Lower leg skin (tissue), 4 donors: ENCODE results near the gene RGS7BP. TPM values are rescaled to one million over a fixed set of nuclear protein-coding genes. Genes with fewer than 3 reads are reported as not detected.

Source experiments
- DNase-seq, 2 donors: peaks; one replicate each; pipeline ENCODE4 v3.0.0-alpha.2; 2019; ENCODE audit warnings: low spot score in 2 of 2
- H3K4me3 ChIP-seq: fragments of 200-600 bp; sonication (generic); 2 replicates; pipeline ENCODE4 v1.5.1; 2017; ENCODE audit warnings: mild to moderate bottlenecking, low read depth; ENCODE audit not compliant: poor library complexity, severe bottlenecking
- POLR2A ChIP-seq, 2 donors: fragments of 450-650 bp; IDR thresholded peaks; one replicate each; pipeline ENCODE4 v1.6.1; 2016 to 2017; ENCODE audit warnings: antibody characterized with exemption in 2 of 2, mild to moderate bottlenecking in 1 of 2, moderate library complexity in 1 of 2
- WGBS, 2 donors: methylation state at CpG; one replicate each; pipeline ENCODE4 v1.1.5; 2018; 5-methylcytosine and 5-hydroxymethylcytosine counted together
- intact Hi-C: fragments of 100-400 bp; cut with DNase I; formaldehyde crosslinking; loops from one replicate; pipeline ENCODE4 v1.15.0; 2023; ENCODE audit warnings: low total_unique reads
- total RNA-seq, 4 donors: library from RNA; depleted of rRNA; stranded (reverse); fragments of >200 nt; gene quantifications; one replicate each; pipeline ENCODE4 v1.1.0, GENCODE V29; 2016
- TF ChIP-seq, protein P1 (sequence below), 3 donors: fragments of 450-650 bp; IDR thresholded peaks; one replicate each; pipeline ENCODE4 v1.5.1; 2016; ENCODE audit warnings: antibody characterized with exemption in 3 of 3, mild to moderate bottlenecking in 3 of 3, moderate library complexity in 2 of 3

RGS7BP gene
- 1 to 10 TPM in 1 of 4 donors, under 1 TPM in 1, not detected in 2; 0.08 to 1.7 TPM for total RNA-seq

DNA sequence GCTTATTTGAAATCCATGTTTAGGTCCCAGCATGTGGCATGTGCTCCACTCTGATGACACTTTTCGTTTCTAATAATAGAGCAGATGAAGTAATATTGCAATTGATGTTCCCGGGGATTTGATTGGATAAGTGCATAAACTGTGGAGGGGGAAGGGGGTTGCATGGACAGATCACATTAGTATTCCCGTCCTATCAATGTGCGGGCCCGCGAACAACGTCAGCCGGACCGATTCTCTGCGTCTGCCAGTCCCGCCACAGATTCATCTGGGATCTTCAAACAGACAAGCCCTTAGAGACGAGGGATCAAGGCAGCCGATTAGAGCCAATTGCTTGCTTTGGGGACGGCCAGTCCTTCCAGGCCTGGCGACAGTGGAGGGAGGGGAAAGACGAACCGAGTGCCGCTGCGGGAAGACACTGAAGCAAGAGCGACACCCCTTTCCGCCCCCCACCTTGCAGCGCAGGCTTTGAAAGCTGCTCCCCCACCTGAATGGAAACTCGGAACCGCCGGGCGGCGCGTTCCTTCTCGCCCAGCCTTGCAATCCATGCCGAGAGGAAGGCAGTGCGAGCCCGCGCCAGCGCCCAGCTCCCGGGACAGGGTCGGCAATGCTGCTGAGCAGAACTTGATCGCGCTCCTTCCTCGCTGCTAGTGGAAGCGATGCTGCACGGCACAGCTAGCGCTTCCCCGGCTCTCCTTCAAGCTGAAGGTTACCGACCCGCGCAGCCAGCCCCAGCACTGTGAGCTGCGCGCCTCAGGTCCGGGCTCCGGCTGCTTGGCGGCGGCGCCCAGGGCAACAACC, at the start of gene RGS7BP:
Gene RGS7BP (plus strand): TSS at position 247 of the 798 bp plus-strand sequence. CDS start 610 bp downstream, outside the sequence.
- peak in 1 of 2 donors; percentile 81 for DNase-seq
- H3K4me3 ChIP-seq, result peak within 1 kb of the TSS; percentile 4
- intact Hi-C loops, result no loop called here
- WGBS, 2 donors, result 1 to 2% methylated on average over 11 to 49 of the region's 53 CpGs
- no peak for TF ChIP-seq POLR2A (IDR thresholded peaks at IDR 0.05)
- TF ChIP-seq, protein P1, sequence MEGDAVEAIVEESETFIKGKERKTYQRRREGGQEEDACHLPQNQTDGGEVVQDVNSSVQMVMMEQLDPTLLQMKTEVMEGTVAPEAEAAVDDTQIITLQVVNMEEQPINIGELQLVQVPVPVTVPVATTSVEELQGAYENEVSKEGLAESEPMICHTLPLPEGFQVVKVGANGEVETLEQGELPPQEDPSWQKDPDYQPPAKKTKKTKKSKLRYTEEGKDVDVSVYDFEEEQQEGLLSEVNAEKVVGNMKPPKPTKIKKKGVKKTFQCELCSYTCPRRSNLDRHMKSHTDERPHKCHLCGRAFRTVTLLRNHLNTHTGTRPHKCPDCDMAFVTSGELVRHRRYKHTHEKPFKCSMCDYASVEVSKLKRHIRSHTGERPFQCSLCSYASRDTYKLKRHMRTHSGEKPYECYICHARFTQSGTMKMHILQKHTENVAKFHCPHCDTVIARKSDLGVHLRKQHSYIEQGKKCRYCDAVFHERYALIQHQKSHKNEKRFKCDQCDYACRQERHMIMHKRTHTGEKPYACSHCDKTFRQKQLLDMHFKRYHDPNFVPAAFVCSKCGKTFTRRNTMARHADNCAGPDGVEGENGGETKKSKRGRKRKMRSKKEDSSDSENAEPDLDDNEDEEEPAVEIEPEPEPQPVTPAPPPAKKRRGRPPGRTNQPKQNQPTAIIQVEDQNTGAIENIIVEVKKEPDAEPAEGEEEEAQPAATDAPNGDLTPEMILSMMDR (IDR thresholded peaks at IDR 0.05), result no peak

DNA sequence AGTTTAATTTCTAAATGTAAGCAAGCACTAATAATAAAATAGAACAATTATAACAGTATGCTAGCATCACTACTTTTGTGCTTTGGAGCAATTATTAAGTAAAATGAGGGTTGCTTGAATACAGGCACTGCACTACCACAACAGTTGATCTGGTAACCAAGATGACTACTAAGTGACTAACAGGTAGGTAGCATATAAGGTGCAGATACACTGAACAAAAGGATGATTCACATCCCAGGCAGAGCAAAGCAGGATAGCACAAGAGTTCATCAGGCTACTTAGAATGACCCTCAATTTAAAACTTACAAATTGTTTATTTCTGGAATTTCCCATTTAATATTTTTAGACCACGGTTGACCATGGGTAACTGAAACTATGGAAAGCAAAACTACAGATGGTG, 48.0 kb upstream of the RGS7BP start:
- no peak for TF ChIP-seq POLR2A (IDR thresholded peaks at IDR 0.05)
- TF ChIP-seq, protein P1 (IDR thresholded peaks at IDR 0.05), result no peak
- intact Hi-C loops, result no loop called here
- no peak for DNase-seq
- 91 to 92% methylated on average over 1 of the region's 1 CpG for WGBS, 2 donors
- no peak overlapping the region for H3K4me3 ChIP-seq

- 60 to 67% methylated on average over 3 of the region's 3 CpGs for WGBS, 2 donors
- no peak for TF ChIP-seq POLR2A (IDR thresholded peaks at IDR 0.05)
- TF ChIP-seq, protein P1 (IDR thresholded peaks at IDR 0.05), result no peak
- no peak overlapping the region for H3K4me3 ChIP-seq
- intact Hi-C loops, result no loop called here
- DNase-seq, result no peak
Measured at GRCh38 chr5:64458948-64459347, 46.9 kb upstream of the RGS7BP start.

DNA sequence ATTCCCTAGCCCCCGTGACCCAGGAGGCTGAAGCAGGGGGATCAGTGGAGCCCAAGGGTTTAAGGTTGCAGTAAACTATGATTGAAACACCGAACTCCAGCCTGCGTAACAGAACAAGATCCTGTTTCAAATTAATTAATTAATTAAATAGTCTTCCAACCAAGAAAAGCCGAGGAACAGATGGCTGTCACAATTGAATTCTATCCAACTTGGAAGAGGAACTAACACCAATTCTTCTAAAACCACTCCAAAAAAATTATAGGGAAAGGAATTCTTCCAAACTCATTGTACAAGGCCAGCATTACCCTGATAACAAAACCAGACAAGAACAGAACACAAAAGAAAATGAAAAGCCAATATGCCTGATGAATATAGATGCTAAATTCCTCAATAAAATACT, 43.4 kb upstream of the RGS7BP start:
- WGBS, 2 donors, result 54 to 60% methylated on average over 4 of the region's 4 CpGs
- TF ChIP-seq POLR2A (IDR thresholded peaks at IDR 0.05), result no peak
- TF ChIP-seq, protein P1 (IDR thresholded peaks at IDR 0.05), result no peak
- intact Hi-C loops, result no loop called here
- DNase-seq, result no peak
- H3K4me3 ChIP-seq, result no peak overlapping the region

DNA sequence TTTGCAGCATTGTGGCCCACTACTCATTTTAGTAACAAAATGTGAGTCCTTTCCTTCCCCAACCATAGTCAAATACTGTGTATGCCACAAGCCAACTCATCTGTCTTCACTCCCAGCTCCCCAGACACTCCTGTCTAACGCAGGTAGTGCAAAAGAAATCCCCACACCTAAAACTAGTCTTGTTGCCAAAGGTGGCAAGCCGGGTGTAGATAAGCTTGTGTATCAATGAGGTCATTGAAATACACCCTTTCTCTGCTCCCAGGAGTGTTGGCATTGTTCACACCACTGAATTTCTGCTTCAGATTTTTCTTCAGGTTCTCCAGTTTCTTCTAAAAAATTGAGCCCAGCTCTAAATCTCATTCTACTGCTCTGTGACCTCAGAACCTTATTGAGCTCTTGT, 19.7 kb upstream of the RGS7BP start:
- H3K4me3 ChIP-seq, result no peak overlapping the region
- TF ChIP-seq POLR2A (IDR thresholded peaks at IDR 0.05), result no peak
- TF ChIP-seq, protein P1 (IDR thresholded peaks at IDR 0.05), result no peak
- 62 to 72% methylated on average over 2 of the region's 2 CpGs for WGBS, 2 donors
- DNase-seq, result no peak
- intact Hi-C loops, result no loop called here
